GDM1 (cell line): Measurements from ENCODE around the gene ZNF670.
"Not testable (repeated sequence)": the region's sequence is repeated elsewhere in the genome, so short reads cannot be mapped to it uniquely, and the experiment has no call there.

Source experiments
- DNase-seq: peaks from one replicate; lab custom pipeline; 2025; lab: John Stamatoyannopoulos, UW

ZNF670 gene

GRCh38 chr1:247078258-247079140, at the start of gene ZNF670:
Gene ZNF670 (minus strand): TSS chr1:247078811. CDS start chr1:247078596, 215 bp downstream.
- peak; percentile 86 for DNase-seq

DNA sequence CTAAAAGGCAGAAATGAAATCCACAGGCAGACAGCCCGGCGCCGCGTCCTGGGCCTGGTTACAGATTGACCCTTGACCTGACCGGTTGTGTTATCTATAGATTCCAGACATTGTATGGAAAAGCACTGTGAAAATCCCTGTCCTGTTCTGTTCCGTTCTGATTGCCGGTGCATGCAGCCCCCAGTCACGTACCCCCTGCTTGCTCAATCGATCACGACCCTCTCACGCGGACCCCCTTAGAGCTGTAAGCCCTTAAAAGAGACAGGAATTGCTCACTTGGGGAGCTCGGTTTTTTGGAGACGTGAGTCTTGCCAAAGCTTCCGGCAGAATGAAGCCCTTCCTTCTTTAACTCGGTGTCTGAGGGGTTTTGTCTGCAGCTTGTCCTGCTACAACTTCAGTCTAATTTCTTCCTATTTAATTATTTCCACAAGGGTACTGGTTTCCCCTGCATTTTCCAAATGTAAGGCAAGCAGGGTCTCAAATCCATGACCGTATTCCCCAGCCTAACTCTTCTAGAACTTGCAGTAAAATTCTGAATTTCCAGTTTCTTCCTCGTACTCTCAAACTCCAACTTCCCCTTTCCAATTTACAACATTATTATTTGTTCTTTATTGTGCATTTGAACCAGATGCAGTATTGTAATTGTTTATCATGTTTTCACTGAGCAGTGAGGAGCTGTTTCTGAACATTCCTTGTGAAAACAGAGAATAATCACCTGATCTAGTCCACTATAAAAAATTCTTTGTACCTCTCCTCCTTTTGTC, 49.1 kb upstream of the ZNF670 start:
- DNase-seq: not testable (repeated sequence)

DNA sequence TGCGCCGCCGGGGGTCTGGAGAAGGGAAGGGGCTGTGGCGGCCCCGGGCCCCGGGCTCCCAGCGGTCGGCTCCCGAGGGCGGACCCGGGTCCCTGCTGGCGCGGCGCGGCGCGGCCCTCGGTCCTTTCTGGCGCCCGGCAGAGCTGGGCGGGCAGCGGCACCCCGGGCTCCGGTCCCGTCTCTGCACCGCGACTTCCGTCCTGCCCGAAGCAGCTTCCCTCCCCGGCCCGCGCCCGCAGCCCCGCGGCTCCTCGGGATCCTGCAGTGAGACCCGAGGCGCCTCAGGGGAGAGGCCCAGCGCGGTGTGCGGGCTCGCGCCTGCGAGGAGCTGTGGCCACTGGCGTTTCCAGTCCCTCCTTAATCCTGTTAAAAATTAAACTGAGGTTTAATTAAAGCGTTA, 48.0 kb upstream of the ZNF670 start:
- not testable (repeated sequence) for DNase-seq

- not testable (repeated sequence) for DNase-seq
Measured at GRCh38 chr1:247126166-247126565, 47.6 kb upstream of the ZNF670 start.

DNA sequence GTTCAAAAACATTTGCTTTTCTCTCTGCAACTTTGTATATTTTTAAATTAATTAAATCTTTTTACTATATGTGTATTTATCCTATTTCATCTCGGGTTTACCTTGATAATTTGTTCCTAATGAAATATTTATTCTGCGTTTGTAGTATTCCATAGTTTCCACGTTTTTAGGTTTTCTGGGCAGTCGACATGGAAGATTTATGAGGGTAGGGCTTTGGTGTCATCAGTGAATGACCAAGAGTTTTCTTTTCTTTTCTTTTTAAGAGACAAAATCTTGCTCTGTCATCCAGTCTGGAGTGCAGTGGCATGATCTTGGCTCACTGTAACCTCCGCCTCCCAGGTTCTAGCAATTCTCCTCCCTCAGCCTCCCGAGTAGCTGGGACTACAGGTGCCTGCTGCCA, 42.8 kb upstream of the ZNF670 start:
- DNase-seq: no peak

DNA sequence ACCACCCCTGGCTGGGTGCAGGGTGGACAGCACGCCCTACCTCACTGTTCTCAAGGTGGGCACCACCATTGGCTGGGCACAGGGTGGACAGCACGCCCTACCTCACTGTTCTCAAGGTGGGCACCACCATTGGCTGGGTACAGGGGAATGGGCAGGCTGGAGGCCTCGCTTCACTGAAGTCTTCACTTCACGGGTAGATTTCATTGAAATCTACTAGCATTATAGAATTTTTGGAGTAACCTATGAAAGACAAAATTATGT, 41.7 kb upstream of the ZNF670 start:
- not testable (repeated sequence) for DNase-seq

GRCh38 chr1:247119600-247120407, 41.2 kb upstream of the ZNF670 start:
- no peak for DNase-seq

DNA sequence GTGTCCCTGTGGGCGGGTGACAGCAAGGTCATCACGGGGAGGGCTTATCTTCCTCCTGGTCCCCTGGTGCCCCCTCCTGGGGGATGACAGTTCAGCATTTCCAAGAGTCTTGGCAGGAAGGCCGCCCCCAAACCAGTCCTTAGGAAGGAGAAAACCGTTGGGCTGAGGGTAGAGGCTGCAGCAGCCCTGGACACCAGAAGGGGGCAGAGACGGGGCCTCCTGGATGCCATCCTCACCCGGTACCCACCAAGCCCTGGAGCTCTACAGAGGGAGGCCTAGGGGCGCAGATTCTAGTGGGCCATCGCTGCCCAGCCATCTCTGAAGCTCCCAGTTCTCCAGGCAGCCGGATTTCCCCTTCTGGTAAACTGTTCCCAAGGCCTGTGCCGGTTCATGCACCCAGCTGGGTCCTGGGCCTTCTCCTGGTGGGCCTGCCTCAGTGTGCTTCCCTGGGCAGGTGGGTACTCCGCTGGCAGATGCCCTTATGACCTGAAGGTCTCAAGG, 40.4 kb upstream of the ZNF670 start:
- DNase-seq: no peak

DNA sequence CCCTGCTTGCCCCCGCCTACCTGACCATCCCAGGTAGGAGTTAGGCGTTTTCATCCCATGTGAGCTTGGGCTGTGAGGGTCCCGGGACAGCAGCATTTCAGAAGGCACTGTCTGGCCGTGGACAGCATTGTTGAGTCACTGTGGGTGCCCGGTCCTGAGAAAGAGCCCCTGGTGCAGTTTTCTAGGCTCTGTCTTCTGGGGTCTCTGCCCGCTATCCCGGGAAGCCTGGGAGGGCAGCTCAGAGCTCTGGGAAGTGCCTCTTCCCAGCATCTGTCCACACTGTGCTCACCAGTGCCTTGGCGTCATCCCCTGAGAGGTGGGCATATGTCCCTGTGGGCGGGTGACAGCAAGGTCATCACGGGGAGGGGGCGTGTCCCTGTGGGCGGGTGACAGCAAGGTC, 36.9 kb upstream of the ZNF670 start:
- no peak for DNase-seq

GRCh38 chr1:247115141-247115510, 36.5 kb upstream of the ZNF670 start:
- DNase-seq: no peak

DNA sequence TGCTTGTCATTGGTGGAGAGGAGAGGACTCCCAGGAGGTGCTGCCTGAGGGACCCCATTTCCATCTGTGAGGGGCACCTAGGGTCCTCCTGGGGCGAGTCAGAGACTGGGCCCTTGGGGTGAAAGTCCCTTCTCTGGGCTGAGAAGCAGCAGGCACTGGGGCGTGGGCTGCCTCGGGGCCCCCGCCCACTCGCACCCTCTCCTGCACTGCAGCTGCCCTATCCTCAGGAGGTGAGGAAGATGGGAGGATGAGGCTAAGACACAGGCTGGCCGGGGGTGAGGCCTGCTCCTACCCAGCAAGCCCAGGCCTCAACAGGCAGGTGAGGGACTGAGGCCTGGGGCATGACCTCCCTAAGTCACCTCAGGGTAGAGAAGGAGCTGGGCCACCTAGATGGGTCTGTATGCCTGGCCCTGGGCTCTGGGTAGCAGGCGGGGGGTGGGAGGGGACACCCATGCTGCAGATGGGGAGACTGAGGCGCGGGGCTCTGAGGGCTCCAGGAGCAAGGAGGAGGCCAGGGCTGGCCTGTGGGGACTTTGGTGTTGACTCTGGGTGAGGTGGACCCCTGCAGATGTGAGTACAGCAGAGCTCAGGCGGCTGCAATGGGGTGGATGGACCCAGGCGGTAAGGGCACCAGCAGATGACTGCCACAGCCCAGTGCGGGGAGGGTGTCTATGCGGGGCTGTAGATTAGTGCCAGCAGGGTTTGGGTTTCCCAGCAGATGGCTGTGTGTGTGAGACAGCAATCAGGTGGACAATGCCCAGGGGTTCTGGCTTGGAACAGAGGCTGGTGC, 35.9 kb upstream of the ZNF670 start:
- no peak for DNase-seq

DNA sequence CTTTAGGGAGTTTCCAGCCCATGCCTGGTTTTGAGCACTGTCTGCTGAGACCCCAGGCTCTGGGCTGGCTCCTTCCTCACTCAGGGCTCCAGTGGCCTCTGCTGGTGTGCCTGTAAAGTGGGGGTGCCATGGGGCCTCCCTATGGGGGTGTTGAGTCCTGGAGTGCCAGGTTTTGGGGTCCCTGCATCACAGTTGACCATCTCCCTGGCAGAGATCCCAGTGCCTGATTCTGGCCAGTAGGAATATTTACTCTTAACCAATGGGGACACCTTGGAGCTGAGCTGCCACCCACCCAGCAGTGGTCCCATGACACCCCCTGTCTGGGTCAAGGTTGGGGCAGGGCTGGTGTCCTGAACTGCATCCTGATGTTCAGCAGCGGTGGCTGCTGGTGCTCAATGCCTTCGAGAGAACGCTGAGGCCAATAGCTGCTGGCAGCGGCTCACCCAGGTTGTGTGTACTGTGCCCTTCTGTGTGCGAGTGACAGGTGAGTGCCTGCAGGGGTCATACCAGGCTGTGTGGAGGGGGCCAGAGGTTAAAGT, 35.2 kb upstream of the ZNF670 start:
- DNase-seq: no peak

DNA sequence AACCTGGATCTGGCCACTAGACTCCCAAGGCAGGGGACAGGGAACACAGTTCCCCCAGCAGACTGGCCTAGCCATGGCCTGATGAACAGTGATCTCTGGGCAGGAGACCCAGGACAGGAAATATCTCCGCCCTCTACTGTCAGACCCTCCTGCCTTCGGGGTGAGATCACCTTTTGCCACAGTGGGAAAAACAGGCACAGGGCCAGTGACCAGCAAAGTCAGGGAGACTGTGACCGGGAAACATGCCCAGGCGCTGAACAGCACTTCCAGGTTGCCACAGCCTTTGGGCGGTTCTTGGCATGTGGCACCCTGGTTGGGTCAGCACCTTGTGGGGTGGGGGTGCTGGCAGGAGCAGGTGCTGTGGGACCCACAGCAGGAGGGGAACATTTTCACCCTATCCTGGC, 34.5 kb upstream of the ZNF670 start:
- DNase-seq: no peak

- no peak for DNase-seq
Measured at GRCh38 chr1:247112479-247112781, 33.8 kb upstream of the ZNF670 start.

DNA sequence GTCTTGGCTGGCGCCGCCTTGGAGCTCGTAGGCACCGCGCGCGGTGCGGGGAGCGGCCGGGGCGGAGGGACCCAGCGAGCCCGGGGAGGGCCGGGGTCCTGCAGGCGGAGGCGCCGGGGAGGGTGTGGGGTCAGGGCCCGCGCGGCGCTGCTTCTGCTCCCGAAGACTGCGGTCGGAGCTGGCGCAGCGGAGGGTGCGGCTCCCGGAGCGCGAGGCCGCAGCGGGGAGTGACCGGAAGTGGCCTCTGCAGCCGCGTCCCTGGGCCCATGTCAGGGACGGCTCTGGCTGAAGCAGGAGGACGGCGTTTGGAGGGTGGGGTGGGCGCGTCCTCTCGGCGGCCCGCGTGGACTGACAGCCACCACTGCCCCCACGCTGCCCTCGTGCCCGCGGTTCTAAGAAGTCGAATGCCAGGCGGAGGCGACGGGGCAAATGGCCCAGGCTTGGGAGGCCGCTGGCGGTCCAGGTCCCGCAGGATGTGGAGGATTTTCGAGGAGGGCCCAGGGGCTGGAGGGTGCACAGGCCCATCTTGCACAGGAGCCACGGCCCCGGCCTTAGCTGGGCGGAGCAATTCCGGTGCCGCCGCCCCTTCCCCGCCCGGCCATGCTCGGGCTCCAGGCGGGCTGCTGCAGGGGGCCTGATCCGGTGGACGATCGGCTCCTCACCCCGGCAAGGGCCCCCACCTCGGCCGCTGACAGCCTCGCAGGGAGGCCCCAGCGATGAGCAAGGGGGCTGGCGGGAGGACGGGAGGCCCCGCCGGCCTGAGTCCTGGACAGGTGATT, 33.3 kb upstream of the ZNF670 start:
- DNase-seq: no peak

DNA sequence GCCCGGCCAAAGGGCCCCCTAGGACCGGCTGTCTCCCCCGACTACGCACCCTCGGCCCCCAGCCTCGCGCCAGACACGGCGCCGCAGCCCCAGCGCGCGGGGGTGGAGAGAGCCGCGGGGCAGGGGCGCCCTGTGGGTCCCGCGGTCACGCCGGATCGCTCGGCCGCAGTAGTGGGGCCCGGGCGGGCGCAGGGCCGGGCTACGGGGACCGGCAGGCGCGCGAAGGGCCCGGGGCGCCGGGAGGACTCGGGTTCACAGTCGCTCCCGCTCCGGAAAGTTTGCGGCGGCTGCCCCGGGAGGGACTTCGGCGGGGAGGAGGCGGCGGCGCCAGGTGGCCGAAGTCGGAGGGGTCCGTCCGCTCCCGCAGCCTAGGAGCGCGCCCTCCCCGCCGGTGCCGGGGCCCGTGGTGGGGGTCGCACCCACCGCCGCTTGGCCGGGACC, 32.7 kb upstream of the ZNF670 start:
- DNase-seq: no peak

DNA sequence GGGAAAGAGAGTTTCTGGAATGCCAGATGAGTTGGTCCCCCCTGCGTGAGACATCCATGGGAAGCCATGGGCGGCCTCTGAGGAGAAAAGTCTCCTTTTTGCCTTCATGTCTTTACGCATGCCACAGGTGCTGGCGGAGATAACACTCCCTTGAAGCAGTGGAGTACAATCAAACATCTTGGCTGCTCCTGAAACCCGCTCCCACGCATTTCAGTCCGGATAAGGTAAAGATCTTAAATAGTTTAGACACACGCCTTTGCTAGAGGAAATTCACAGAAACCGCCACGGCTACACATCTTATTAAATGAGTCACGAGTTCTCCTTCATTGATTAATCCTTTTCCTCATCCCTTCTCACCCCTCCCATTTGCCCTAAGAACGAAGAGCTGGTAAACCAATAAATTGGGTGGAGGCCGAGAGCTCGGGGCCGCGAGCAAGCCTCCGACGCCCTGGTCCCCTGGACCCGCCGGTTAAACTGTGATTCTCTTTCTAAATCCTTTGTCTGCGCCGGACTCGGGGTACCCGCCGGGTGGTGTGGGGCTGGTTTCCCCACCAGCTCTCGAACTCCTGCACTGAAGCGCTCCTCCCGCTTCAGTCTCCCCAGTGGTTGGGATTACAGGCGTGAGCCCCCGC, 32.1 kb upstream of the ZNF670 start:
- no peak for DNase-seq

GRCh38 chr1:247107694-247108093, 29.1 kb upstream of the ZNF670 start:
- no peak for DNase-seq

- no peak for DNase-seq
Measured at GRCh38 chr1:247105966-247106365, 27.4 kb upstream of the ZNF670 start.

- no peak for DNase-seq
Measured at GRCh38 chr1:247104965-247105364, 26.4 kb upstream of the ZNF670 start.
